Cardiac muscle cell (in vitro differentiated cells and primary cell): ENCODE measurements around the gene PLOD1. TPM values are rescaled to one million over a fixed set of nuclear protein-coding genes. Genes with fewer than 3 reads are reported as not detected.

Experiments
- DNase-seq, 2 donors: peaks; one replicate each; pipeline versions ENCODE4 v3.0.0 to v3.0.0-alpha.2; 2010 to 2017; ENCODE audit warnings: low read depth in 1 of 2, low spot score in 1 of 2
- H3K27ac ChIP-seq: fragments of 200-600 bp; sonication (generic); 2 replicates; pipeline ENCODE4 v1.5.1; 2016
- H3K27me3 ChIP-seq: fragments of 200-600 bp; sonication (generic); 2 replicates; pipeline ENCODE4 v1.6.0; 2016; ENCODE audit warnings: control low read depth
- H3K36me3 ChIP-seq: fragments of 200-600 bp; sonication (generic); 2 replicates; pipeline ENCODE4 v1.5.1; 2016; ENCODE audit warnings: control low read depth
- H3K4me1 ChIP-seq: fragments of 200-600 bp; sonication (generic); 2 replicates; pipeline ENCODE4 v1.8.1; 2017; ENCODE audit warnings: low read depth, mild to moderate bottlenecking, mixed run types
- H3K4me3 ChIP-seq: fragments of 200-600 bp; sonication (generic); 2 replicates; pipeline ENCODE4 v1.5.1; 2016; ENCODE audit warnings: mild to moderate bottlenecking
- H3K9me3 ChIP-seq: fragments of 200-600 bp; sonication (generic); 2 replicates; pipeline ENCODE4 v1.5.1; 2017; ENCODE audit warnings: low read depth, mild to moderate bottlenecking, control low read depth
- CTCF ChIP-seq: IDR thresholded peaks from 2 replicates; pipeline ENCODE4 v1.5.1; 2012; ENCODE audit warnings: low read depth, mild to moderate bottlenecking, low read length
- polyA plus RNA-seq: library from polyadenylated mRNA; unstranded; fragments of >200 nt; fragmentation: Nextera tagmentation; extraction: Ambion mirVana; gene quantifications from 2 replicates; pipeline ENCODE4 v1.2.1, GENCODE V29; 2016
- total RNA-seq: library from RNA; depleted of rRNA; stranded (reverse); fragments of >200 nt; gene quantifications from 2 replicates; pipeline ENCODE4 v1.2.3, GENCODE V29; 2016

Gene PLOD1
- total and polyA plus RNA-seq, 2 experiments from 2014 or later: 149 to 185 TPM

- DNase-seq: no peak
- Histone ChIP-seq H3K27me3 (no peaks in the 10 kb centered on the region), H3K4me3 (no peak overlapping the region), H3K4me1 (no peaks in the 10 kb centered on the region), H3K36me3 (peaks cover 67% of the 10 kb centered on the region), H3K27ac (no peak overlapping the region), H3K9me3 (no peaks in the 10 kb centered on the region)
- TF ChIP-seq CTCF: no peak
These were observed 62.7 kb downstream of the PLOD1 start for GRCh38 chr1:11997081-11997850.

GRCh38 chr1:11998636-11999035 is 64.1 kb downstream of the PLOD1 start:
- H3K4me3 ChIP-seq: no peak overlapping the region
- H3K4me1 ChIP-seq: no peaks in the 10 kb centered on the region
- H3K9me3 ChIP-seq: no peaks in the 10 kb centered on the region
- TF ChIP-seq CTCF: no peak
- no peak for DNase-seq
- H3K36me3 ChIP-seq: peaks cover 71% of the 10 kb centered on the region
- no peaks in the 10 kb centered on the region for H3K27me3 ChIP-seq
- no peak overlapping the region for H3K27ac ChIP-seq

GRCh38 chr1:11999236-11999635 is 64.7 kb downstream of the PLOD1 start:
- DNase-seq: no peak
- Histone ChIP-seq H3K27ac (no peak overlapping the region), H3K4me1 (no peaks in the 10 kb centered on the region), H3K9me3 (no peaks in the 10 kb centered on the region), H3K27me3 (no peaks in the 10 kb centered on the region), H3K36me3 (peaks cover 77% of the 10 kb centered on the region), H3K4me3 (no peak overlapping the region)
- TF ChIP-seq CTCF: no peak

- DNase-seq: peak; percentile 61 to 88
- H3K36me3 ChIP-seq: peaks cover 83% of the 10 kb centered on the region
- TF ChIP-seq CTCF: peak; percentile 73
These were observed 66.9 kb downstream of the PLOD1 start for GRCh38 chr1:12001249-12001917.

GRCh38 chr1:12001996-12002493 is 67.5 kb downstream of the PLOD1 start:
- no peaks in the 10 kb centered on the region for H3K27me3 ChIP-seq
- H3K9me3 ChIP-seq: no peaks in the 10 kb centered on the region
- H3K27ac ChIP-seq: no peak overlapping the region
- H3K4me1 ChIP-seq: no peaks in the 10 kb centered on the region
- H3K4me3 ChIP-seq: no peak overlapping the region
- no peak for TF ChIP-seq CTCF
- DNase-seq: no peak
- peaks cover 88% of the 10 kb centered on the region for H3K36me3 ChIP-seq

More at GRCh38 chr1:12001249-12001917, 66.9 kb downstream of the PLOD1 start:
- H3K4me1 ChIP-seq: no peaks in the 10 kb centered on the region
- no peaks in the 10 kb centered on the region for H3K27me3 ChIP-seq
- H3K9me3 ChIP-seq: no peaks in the 10 kb centered on the region
- H3K27ac ChIP-seq: no peak overlapping the region
- H3K4me3 ChIP-seq: no peak overlapping the region
